Endodermal cell (in vitro differentiated cells): Measurements from ENCODE around the gene CHST14. TPM values are rescaled to one million over a fixed set of nuclear protein-coding genes. Genes with fewer than 3 reads are reported as not detected.

Experiments used
- DNase-seq: peaks from one replicate; pipeline ENCODE4 v3.0.0-alpha.2; 2017
- H3K27ac ChIP-seq: 2 replicates; pipeline ENCODE4 v1.5.1; 2013; ENCODE audit warnings: mild to moderate bottlenecking, low read depth, low read length, moderate library complexity
- H3K27me3 ChIP-seq: 2 replicates; pipeline ENCODE4 v1.6.1; 2013; ENCODE audit warnings: mild to moderate bottlenecking, low read length, moderate library complexity; ENCODE audit not compliant: insufficient read depth, control insufficient read depth, poor library complexity, severe bottlenecking
- H3K36me3 ChIP-seq: 2 replicates; pipeline ENCODE4 v1.7.0; 2013; ENCODE audit warnings: mild to moderate bottlenecking, low read length, moderate library complexity; ENCODE audit not compliant: control insufficient read depth, insufficient read depth
- H3K4me1 ChIP-seq: one replicate; pipeline ENCODE4 v1.7.0; 2013; ENCODE audit warnings: low read length; ENCODE audit not compliant: control insufficient read depth, insufficient read depth
- H3K4me3 ChIP-seq: 2 replicates; pipeline ENCODE4 v1.5.1; 2013; ENCODE audit warnings: mild to moderate bottlenecking, low read length, moderate library complexity
- H3K9ac ChIP-seq: 2 replicates; pipeline ENCODE4 v1.6.1; 2013; ENCODE audit warnings: mild to moderate bottlenecking, low read length, moderate library complexity; ENCODE audit not compliant: poor library complexity, severe bottlenecking; ENCODE audit errors: extremely low read depth
- H3K9me3 ChIP-seq: 2 replicates; pipeline ENCODE4 v1.6.1; 2013; ENCODE audit warnings: mild to moderate bottlenecking, low read length, moderate library complexity; ENCODE audit not compliant: control insufficient read depth
- H3K27ac Mint-ChIP-seq: 2 replicates; pipeline ENCODE4 v1.8.0; 2020; ENCODE audit warnings: mixed read lengths
- H3K27me3 Mint-ChIP-seq: 2 replicates; pipeline ENCODE4 v1.8.0; 2021; ENCODE audit warnings: mild to moderate bottlenecking, mixed read lengths; ENCODE audit not compliant: insufficient read depth
- H3K36me3 Mint-ChIP-seq: 2 replicates; pipeline ENCODE4 v1.8.0; 2020; ENCODE audit warnings: low read depth, mixed read lengths
- H3K4me1 Mint-ChIP-seq: 2 replicates; pipeline ENCODE4 v1.8.0; 2020; ENCODE audit warnings: mixed read lengths
- H3K4me3 Mint-ChIP-seq: 2 replicates; pipeline ENCODE4 v1.8.0; 2020; ENCODE audit warnings: mild to moderate bottlenecking, moderate library complexity, mixed read lengths
- H3K9me3 Mint-ChIP-seq: 2 replicates; pipeline ENCODE4 v1.8.0; 2020; ENCODE audit warnings: mild to moderate bottlenecking, mixed read lengths
- WGBS, 2 experiments: methylation state at CpG; one replicate each; pipeline versions ENCODE4 v1.1.5 to v1.1.7; 2013; ENCODE audit warnings: missing lambda C conversion rate in 2 of 2, mixed read lengths in 1 of 2; ENCODE audit not compliant: insufficient coverage in 1 of 2, insufficient read length in 1 of 2; 5-methylcytosine and 5-hydroxymethylcytosine counted together
- total RNA-seq, 2 donors: library from RNA; stranded (reverse); fragmentation: NEBNext Ultra II Directional in 1 of 2; extraction: Animal tissue kit (Norgen Biotek cat#: 25700) in 1 of 2; gene quantifications; 2 replicates in 1 of 2; 3 replicates in 1 of 2; pipeline ENCODE4 v1.2.1, GENCODE V29; 2021
- TF ChIP-seq, protein P1 (sequence below): fragments of 200-600 bp; sonication (generic); conservative IDR thresholded peaks from 2 replicates; pipeline ENCODE4 v1.5.0; 2021; ENCODE audit warnings: antibody characterized with exemption, mild to moderate bottlenecking

CHST14 gene
- total RNA-seq, 2 donors from 2014 or later = 33.7 to 43.0 TPM

DNA sequence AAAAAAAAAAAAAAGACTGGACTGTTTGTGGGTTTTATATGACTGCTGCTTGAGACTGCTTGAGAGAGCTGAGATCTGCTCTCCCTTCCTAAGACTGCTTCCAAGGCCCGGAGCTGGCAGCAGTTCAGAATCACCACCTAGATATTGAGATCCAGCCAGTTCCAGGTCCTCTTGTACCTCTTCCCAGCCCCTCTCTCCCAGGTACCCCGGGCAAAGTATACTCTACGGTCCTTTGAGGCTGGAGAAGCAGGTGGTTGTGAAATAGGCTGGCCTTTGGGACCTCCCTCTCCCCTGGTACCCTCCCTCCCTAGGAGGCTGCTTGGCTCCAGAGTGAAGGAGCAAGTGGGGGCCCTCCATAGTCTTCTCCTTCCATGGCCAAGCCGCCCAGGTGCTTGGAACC lies 42.6 kb upstream of the CHST14 start:
- Mint-ChIP-seq H3K27ac (no peak overlapping the region), H3K4me1 (peaks cover 6% of the 10 kb centered on the region), H3K9me3 (no peaks in the 10 kb centered on the region), H3K27me3 (peaks cover 25% of the 10 kb centered on the region), H3K36me3 (no peaks in the 10 kb centered on the region), H3K4me3 (no peak overlapping the region)
- Histone ChIP-seq H3K9ac (no peak overlapping the region), H3K27ac (no peak overlapping the region), H3K4me3 (no peak overlapping the region), H3K4me1 (no peaks in the 10 kb centered on the region), H3K36me3 (no peaks in the 10 kb centered on the region), H3K9me3 (no peaks in the 10 kb centered on the region), H3K27me3 (peaks cover 8% of the 10 kb centered on the region)
- TF ChIP-seq, protein P1, sequence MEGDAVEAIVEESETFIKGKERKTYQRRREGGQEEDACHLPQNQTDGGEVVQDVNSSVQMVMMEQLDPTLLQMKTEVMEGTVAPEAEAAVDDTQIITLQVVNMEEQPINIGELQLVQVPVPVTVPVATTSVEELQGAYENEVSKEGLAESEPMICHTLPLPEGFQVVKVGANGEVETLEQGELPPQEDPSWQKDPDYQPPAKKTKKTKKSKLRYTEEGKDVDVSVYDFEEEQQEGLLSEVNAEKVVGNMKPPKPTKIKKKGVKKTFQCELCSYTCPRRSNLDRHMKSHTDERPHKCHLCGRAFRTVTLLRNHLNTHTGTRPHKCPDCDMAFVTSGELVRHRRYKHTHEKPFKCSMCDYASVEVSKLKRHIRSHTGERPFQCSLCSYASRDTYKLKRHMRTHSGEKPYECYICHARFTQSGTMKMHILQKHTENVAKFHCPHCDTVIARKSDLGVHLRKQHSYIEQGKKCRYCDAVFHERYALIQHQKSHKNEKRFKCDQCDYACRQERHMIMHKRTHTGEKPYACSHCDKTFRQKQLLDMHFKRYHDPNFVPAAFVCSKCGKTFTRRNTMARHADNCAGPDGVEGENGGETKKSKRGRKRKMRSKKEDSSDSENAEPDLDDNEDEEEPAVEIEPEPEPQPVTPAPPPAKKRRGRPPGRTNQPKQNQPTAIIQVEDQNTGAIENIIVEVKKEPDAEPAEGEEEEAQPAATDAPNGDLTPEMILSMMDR = no peak
- WGBS, 2 experiments = 90 to 100% methylated on average over 1 to 4 of the region's 4 CpGs
- DNase-seq = no peak

DNA sequence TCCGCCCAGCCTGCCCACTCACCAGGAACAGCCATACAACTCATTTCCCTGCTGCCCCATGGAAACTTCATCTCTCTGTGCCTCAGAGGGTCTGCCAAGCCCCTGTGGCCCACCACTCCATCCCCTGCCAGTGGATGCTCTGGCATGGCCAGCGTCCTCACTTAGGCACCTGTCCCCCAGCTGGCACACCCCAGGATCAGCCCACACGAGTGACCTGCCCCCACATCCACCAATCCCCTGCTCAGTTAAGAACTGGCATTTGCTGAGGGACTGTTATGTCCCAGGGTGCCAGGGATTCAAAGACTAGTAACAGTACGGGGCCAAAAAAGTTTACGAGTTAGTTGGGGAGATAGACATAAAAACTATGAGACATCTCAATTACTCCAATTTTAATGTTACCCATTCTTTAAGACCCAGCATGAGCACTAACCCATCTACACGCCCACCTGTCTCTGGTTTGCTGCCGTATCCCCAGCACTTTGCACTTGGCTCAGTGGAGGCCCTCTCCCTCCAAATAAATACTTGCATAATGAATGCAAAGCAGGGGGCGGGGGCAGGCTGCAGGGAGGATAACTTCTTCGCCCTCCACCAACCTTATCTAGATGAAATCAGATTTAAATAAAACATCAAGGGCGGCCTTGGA lies 41.6 kb upstream of the CHST14 start:
- Mint-ChIP-seq H3K27me3 (peaks cover 31% of the 10 kb centered on the region), H3K9me3 (no peaks in the 10 kb centered on the region), H3K4me1 (peaks cover 6% of the 10 kb centered on the region), H3K27ac (no peak overlapping the region), H3K4me3 (no peak overlapping the region), H3K36me3 (no peaks in the 10 kb centered on the region)
- Histone ChIP-seq H3K4me3 (no peak overlapping the region), H3K36me3 (no peaks in the 10 kb centered on the region), H3K27ac (no peak overlapping the region), H3K27me3 (peaks cover 18% of the 10 kb centered on the region), H3K9me3 (no peaks in the 10 kb centered on the region), H3K4me1 (no peaks in the 10 kb centered on the region), H3K9ac (no peak overlapping the region)
- no peak for DNase-seq
- WGBS, 2 experiments = 86 to 87% methylated on average over 4 to 10 of the region's 10 CpGs
- TF ChIP-seq, protein P1 = no peak

DNA sequence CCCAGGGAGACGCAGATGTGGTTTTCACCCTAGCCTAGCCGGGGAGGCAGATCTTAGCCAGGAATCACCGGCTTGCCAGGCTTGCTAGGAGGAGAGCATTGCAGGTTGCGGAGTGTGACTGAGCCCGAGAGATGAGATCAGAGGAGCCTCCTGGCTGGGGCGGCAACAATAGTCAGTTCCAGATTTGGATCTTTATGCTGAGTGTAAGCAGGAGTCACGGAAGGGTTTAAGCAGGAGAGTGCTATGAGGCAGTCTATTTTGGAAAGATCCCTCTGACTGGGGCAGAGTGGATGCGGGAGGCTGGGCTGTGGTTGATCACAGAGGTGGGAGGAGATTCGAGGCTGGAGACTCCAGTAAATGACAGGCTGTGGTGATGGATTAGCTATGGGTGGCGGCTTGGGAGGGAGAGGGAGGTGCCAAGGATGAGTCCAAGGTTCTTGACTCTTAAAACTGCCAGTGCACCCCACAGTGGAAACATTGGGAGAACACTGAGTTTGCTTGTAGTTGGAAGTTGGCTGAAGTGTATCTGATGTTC lies 40.4 kb upstream of the CHST14 start:
- Mint-ChIP-seq H3K4me1 (peaks cover 12% of the 10 kb centered on the region), H3K4me3 (no peak overlapping the region), H3K27me3 (peaks cover 43% of the 10 kb centered on the region), H3K36me3 (no peaks in the 10 kb centered on the region), H3K9me3 (no peaks in the 10 kb centered on the region), H3K27ac (no peak overlapping the region)
- TF ChIP-seq, protein P1 = no peak
- no peak overlapping the region for H3K9ac ChIP-seq
- DNase-seq = peak; percentile 78
- no peaks in the 10 kb centered on the region for H3K4me1 ChIP-seq
- H3K9me3 ChIP-seq = no peaks in the 10 kb centered on the region
- 56 to 66% methylated on average over 7 to 10 of the region's 10 CpGs for WGBS, 2 experiments
- H3K36me3 ChIP-seq = no peaks in the 10 kb centered on the region
- peaks cover 30% of the 10 kb centered on the region for H3K27me3 ChIP-seq
- H3K4me3 ChIP-seq = no peak overlapping the region
- no peak overlapping the region for H3K27ac ChIP-seq
